CD4-positive, alpha-beta memory T cell (primary cell): ENCODE data around the gene KLHL35. TPM values are rescaled to one million over a fixed set of nuclear protein-coding genes. Genes with fewer than 3 reads are reported as not detected.
A peak's percentile ranks its signal among the peaks of the same experiment; 100 is the strongest.

Source experiments
- CTCF ChIA-PET: fragments of 350-600 bp; sonication (Branson Sonifier 250); formaldehyde crosslinking; loops from one replicate; lab custom pipeline; 2021; ENCODE audit warnings: inconsistent platforms; ENCODE audit not compliant: partially characterized antibody; lab: Charles Lee
- POLR2A ChIA-PET: fragments of 350-600 bp; sonication (Branson Sonifier 250); formaldehyde crosslinking; loops from one replicate; lab custom pipeline; 2021; ENCODE audit not compliant: partially characterized antibody; lab: Charles Lee
- DNase-seq, 5 donors: peaks; one replicate each; pipeline versions ENCODE4 v3.0.0 to v3.0.0-alpha.2; 2020 to 2022; ENCODE audit warnings: mixed read lengths in 1 of 5
- H3K27ac ChIP-seq: one replicate; pipeline ENCODE4 v1.7.0; 2013; ENCODE audit warnings: low read depth, low read length
- H3K27me3 ChIP-seq: 2 replicates; pipeline ENCODE4 v1.7.0; 2013; ENCODE audit warnings: mild to moderate bottlenecking, low read length, moderate library complexity; ENCODE audit not compliant: insufficient read depth
- H3K36me3 ChIP-seq: 2 replicates; pipeline ENCODE4 v1.7.0; 2013; ENCODE audit warnings: mild to moderate bottlenecking, low read length, moderate library complexity; ENCODE audit not compliant: insufficient read depth
- H3K4me1 ChIP-seq: 2 replicates; pipeline ENCODE4 v1.7.0; 2013; ENCODE audit warnings: mild to moderate bottlenecking, low read length, moderate library complexity; ENCODE audit not compliant: insufficient read depth
- H3K4me3 ChIP-seq, 2 donors: one replicate each; pipeline ENCODE4 v1.7.0; 2013; ENCODE audit warnings: low read length in 2 of 2, mild to moderate bottlenecking in 1 of 2
- H3K9me3 ChIP-seq, 2 donors: one replicate each; pipeline ENCODE4 v1.7.0; 2013; ENCODE audit warnings: low read length in 2 of 2, control low read depth in 1 of 2; ENCODE audit not compliant: control insufficient read depth in 1 of 2
- H3K27ac Mint-ChIP-seq, 7 donors: one replicate each; pipeline ENCODE4 v1.8.0; 2020 to 2021; ENCODE audit warnings: mixed read lengths in 7 of 7, mild to moderate bottlenecking in 6 of 7, inconsistent platforms in 3 of 7, moderate library complexity in 3 of 7
- H3K27me3 Mint-ChIP-seq, 2 donors: one replicate each; pipeline ENCODE4 v1.8.0; 2020 to 2021; ENCODE audit warnings: mixed read lengths in 2 of 2
- H3K36me3 Mint-ChIP-seq, 2 donors: one replicate each; pipeline ENCODE4 v1.8.0; 2020 to 2021; ENCODE audit warnings: mixed read lengths in 2 of 2, inconsistent platforms in 1 of 2, mild to moderate bottlenecking in 1 of 2
- H3K4me1 Mint-ChIP-seq, 4 donors: one replicate each; pipeline ENCODE4 v1.8.0; 2020 to 2021; ENCODE audit warnings: mixed read lengths in 4 of 4, mild to moderate bottlenecking in 1 of 4
- H3K4me3 Mint-ChIP-seq, 8 donors: one replicate each; pipeline ENCODE4 v1.8.0; 2020 to 2021; ENCODE audit warnings: mixed read lengths in 8 of 8, mild to moderate bottlenecking in 7 of 8, moderate library complexity in 6 of 8, inconsistent platforms in 3 of 8
- H3K9me3 Mint-ChIP-seq, 8 donors: one replicate each; pipeline ENCODE4 v1.8.0; 2020 to 2021; ENCODE audit warnings: mixed read lengths in 8 of 8, mild to moderate bottlenecking in 5 of 8, inconsistent platforms in 3 of 8, moderate library complexity in 1 of 8
- intact Hi-C: fragments of 100-400 bp; cut with micrococcal nuclease; formaldehyde crosslinking; loops from one replicate; pipeline ENCODE4 v1.15.1; 2023
- polyA plus RNA-seq, 2 donors: library from polyadenylated mRNA; unstranded; fragments of 300-500 nt; fragmentation: Illumina TruSeq; gene quantifications; one replicate each; pipeline ENCODE4 v1.2.3, GENCODE V29; 2021
- total RNA-seq, 2 experiments: library from RNA; stranded (reverse); gene quantifications; one replicate each; pipeline ENCODE4 v1.2.3, GENCODE V29; 2021

KLHL35 gene
- total and polyA plus RNA-seq, 4 experiments from 2014 or later, result 0.93 to 1.5 (median 1.3) TPM

GRCh38 chr11:75398906-75399305 is 34.1 kb downstream of the KLHL35 start:
- peaks cover 26 to 49% (median 36%) of the 10 kb centered on the region in 4 donors for H3K4me1 Mint-ChIP-seq
- no peak overlapping the region for H3K27ac ChIP-seq
- H3K27me3 ChIP-seq, result no peaks in the 10 kb centered on the region

GRCh38 chr11:75394085-75394840 is 38.7 kb downstream of the KLHL35 start:
- H3K36me3 Mint-ChIP-seq, result peaks cover 0 to under 1% of the 10 kb centered on the region in 2 donors
- peaks cover 3 to 5% of the 10 kb centered on the region in 2 donors for H3K27me3 Mint-ChIP-seq
- peaks cover 2 to 3% (median 2%) of the 10 kb centered on the region in 4 donors for H3K4me1 Mint-ChIP-seq
- DNase-seq, result no peak
- no peaks in the 10 kb centered on the region for H3K4me1 ChIP-seq
- H3K36me3 ChIP-seq, result no peaks in the 10 kb centered on the region
- no peaks in the 10 kb centered on the region for H3K9me3 ChIP-seq
- no peak overlapping the region for H3K4me3 ChIP-seq
- H3K27me3 ChIP-seq, result no peaks in the 10 kb centered on the region
- ChIA-PET CTCF (interaction anchor here (1.1 to 14.8 kb wide), 4 partner anchors 14 to 139 kb away, joined by 3 to 183 read pairs (median 4); no protein-coding TSS in a partner anchor), POLR2A (no interaction called here)
- intact Hi-C loops, result no loop called here
- H3K27ac ChIP-seq, result no peak overlapping the region
- H3K9me3 Mint-ChIP-seq, result peaks cover 0 to 2% (median 0%) of the 10 kb centered on the region in 8 donors
- H3K27ac Mint-ChIP-seq, result peak overlapping the region in 1 of 7 donors; percentile 27
- H3K4me3 Mint-ChIP-seq, result no peak overlapping the region

More at GRCh38 chr11:75398906-75399305, 34.1 kb downstream of the KLHL35 start:
- Mint-ChIP-seq H3K27ac (peak overlapping the region; percentile 96 to 99 (median 98)), H3K4me3 (peak overlapping the region in 6 of 8 donors; percentile 88 to 98 (median 96)), H3K27me3 (peaks cover 0 to 1% of the 10 kb centered on the region in 2 donors), H3K36me3 (peaks cover 30 to 45% of the 10 kb centered on the region in 2 donors), H3K9me3 (peaks cover 0 to 2% (median 0%) of the 10 kb centered on the region in 8 donors)
- H3K9me3 ChIP-seq, result no peaks in the 10 kb centered on the region
- H3K4me3 ChIP-seq, result no peak overlapping the region
- ChIA-PET CTCF (interaction anchor here (1.2 to 6.3 kb wide), 6 partner anchors 9 to 133 kb away, joined by 3 to 45 read pairs (median 8); partner anchors contain the start of gene GDPD5), POLR2A (interaction anchor here (1.0 to 6.2 kb wide), 7 partner anchors 31 to 127 kb away, joined by 3 to 39 read pairs (median 9); partner anchors contain the start of genes ARRB1 and GDPD5)
- DNase-seq, result no peak
- peaks cover 31% of the 10 kb centered on the region for H3K36me3 ChIP-seq
- peaks cover 32% of the 10 kb centered on the region for H3K4me1 ChIP-seq
- intact Hi-C loops, result loop anchor here (1.0 kb wide), 4 partner anchors 11 to 450 kb away; partner anchors contain the start of genes SPCS2 and XRRA1

- H3K4me1 Mint-ChIP-seq, result no peaks in the 10 kb centered on the region
- H3K9me3 ChIP-seq, result no peaks in the 10 kb centered on the region
- no peak for DNase-seq
- peaks cover 0 to 2% (median 0%) of the 10 kb centered on the region in 8 donors for H3K9me3 Mint-ChIP-seq
- POLR2A ChIA-PET, result no interaction called here
- intact Hi-C loops, result loop anchor here (2.0 kb wide), 1 partner anchor 477 kb away; no protein-coding TSS in a partner anchor
- H3K36me3 Mint-ChIP-seq, result no peaks in the 10 kb centered on the region
- H3K27me3 Mint-ChIP-seq, result peaks cover 4% of the 10 kb centered on the region in 2 donors
- H3K27ac ChIP-seq, result no peak overlapping the region
- H3K4me1 ChIP-seq, result peaks cover 6% of the 10 kb centered on the region
- no peak overlapping the region for H3K27ac Mint-ChIP-seq
- CTCF ChIA-PET, result interaction anchor here (0.8 to 14.8 kb wide), 19 partner anchors 9 to 479 kb away, joined by 3 to 614 read pairs (median 8); partner anchors contain the start of genes GDPD5 and RPS3
- no peaks in the 10 kb centered on the region for H3K27me3 ChIP-seq
- H3K4me3 ChIP-seq, result no peak overlapping the region
- H3K4me3 Mint-ChIP-seq, result no peak overlapping the region
- H3K36me3 ChIP-seq, result no peaks in the 10 kb centered on the region
Observed at GRCh38 chr11:75389925-75390324, 43.1 kb downstream of the KLHL35 start.

GRCh38 chr11:75389276-75389605 is 43.8 kb downstream of the KLHL35 start:
- Histone ChIP-seq H3K36me3 (no peaks in the 10 kb centered on the region), H3K4me1 (peaks cover 11% of the 10 kb centered on the region), H3K27ac (no peak overlapping the region), H3K4me3 (no peak overlapping the region), H3K27me3 (no peaks in the 10 kb centered on the region), H3K9me3 (no peaks in the 10 kb centered on the region)
- DNase-seq, result no peak
- H3K4me1 Mint-ChIP-seq, result peaks cover 4 to 7% (median 4%) of the 10 kb centered on the region in 4 donors
- H3K36me3 Mint-ChIP-seq, result no peaks in the 10 kb centered on the region
- H3K27me3 Mint-ChIP-seq, result peaks cover 4% of the 10 kb centered on the region in 2 donors
- no peak overlapping the region for H3K27ac Mint-ChIP-seq
- intact Hi-C loops, result loop anchor here (2.0 kb wide), 1 partner anchor 478 kb away; no protein-coding TSS in a partner anchor
- CTCF ChIA-PET, result interaction anchor here (0.6 to 14.8 kb wide), 24 partner anchors 11 to 479 kb away, joined by 3 to 614 read pairs (median 6); partner anchors contain the start of genes GDPD5 and RPS3
- POLR2A ChIA-PET, result interaction anchor here (0.6 to 10.3 kb wide), 7 partner anchors 15 to 142 kb away, joined by 3 to 118 read pairs (median 3); no protein-coding TSS in a partner anchor
- H3K4me3 Mint-ChIP-seq, result no peak overlapping the region
- no peaks in the 10 kb centered on the region for H3K9me3 Mint-ChIP-seq

GRCh38 chr11:75388386-75389275 is 44.4 kb downstream of the KLHL35 start:
- no peak overlapping the region for H3K27ac Mint-ChIP-seq
- H3K4me1 Mint-ChIP-seq, result peaks cover 4 to 13% (median 7%) of the 10 kb centered on the region in 4 donors
- Histone ChIP-seq H3K4me3 (no peak overlapping the region), H3K4me1 (peaks cover 17% of the 10 kb centered on the region), H3K27me3 (no peaks in the 10 kb centered on the region), H3K36me3 (no peaks in the 10 kb centered on the region), H3K9me3 (no peaks in the 10 kb centered on the region), H3K27ac (no peak overlapping the region)
- no peak overlapping the region for H3K4me3 Mint-ChIP-seq
- H3K36me3 Mint-ChIP-seq, result no peaks in the 10 kb centered on the region
- peak; percentile 69 to 76 (median 74) for DNase-seq
- ChIA-PET CTCF (interaction anchor here (0.6 to 14.8 kb wide), 28 partner anchors 11 to 248 kb away, joined by 3 to 614 read pairs (median 4); partner anchors contain the start of genes GDPD5 and RPS3), POLR2A (interaction anchor here (0.6 to 10.3 kb wide), 7 partner anchors 16 to 142 kb away, joined by 3 to 118 read pairs (median 3); no protein-coding TSS in a partner anchor)
- H3K9me3 Mint-ChIP-seq, result no peaks in the 10 kb centered on the region
- intact Hi-C loops, result loop anchor here (1.0 to 2.0 kb wide), 5 partner anchors 11 to 478 kb away; partner anchors contain the start of gene RPS3
- peaks cover 4% of the 10 kb centered on the region in 2 donors for H3K27me3 Mint-ChIP-seq

- ChIA-PET CTCF (interaction anchor here (0.7 to 14.8 kb wide), 21 partner anchors 10 to 247 kb away, joined by 3 to 614 read pairs (median 7); partner anchors contain the start of gene RPS3), POLR2A (interaction anchor here (1.3 to 10.3 kb wide), 4 partner anchors 12 to 143 kb away, joined by 3 to 118 read pairs (median 6); partner anchors contain the start of gene RPS3)
- intact Hi-C loops, result loop anchor here (1.0 to 2.0 kb wide), 5 partner anchors 11 to 479 kb away; partner anchors contain the start of gene RPS3
- DNase-seq, result no peak
- H3K27ac ChIP-seq, result no peak overlapping the region
- H3K4me1 ChIP-seq, result peaks cover 24% of the 10 kb centered on the region
- Mint-ChIP-seq H3K27me3 (peaks cover 4% of the 10 kb centered on the region in 2 donors), H3K4me3 (no peak overlapping the region), H3K36me3 (no peaks in the 10 kb centered on the region), H3K9me3 (no peaks in the 10 kb centered on the region), H3K4me1 (peaks cover 9 to 20% (median 14%) of the 10 kb centered on the region in 4 donors), H3K27ac (no peak overlapping the region)
- H3K9me3 ChIP-seq, result no peaks in the 10 kb centered on the region
- H3K36me3 ChIP-seq, result no peaks in the 10 kb centered on the region
- no peaks in the 10 kb centered on the region for H3K27me3 ChIP-seq
- no peak overlapping the region for H3K4me3 ChIP-seq
Observed at GRCh38 chr11:75387736-75388294, 45.2 kb downstream of the KLHL35 start.
